ENCODE results near the gene SPTB. TPM values are rescaled to one million over a fixed set of nuclear protein-coding genes. Genes with fewer than 3 reads are reported as not detected.
A peak's percentile ranks its signal among the peaks of the same experiment; 100 is the strongest.

The SPTB gene
- total RNA-seq, 4 donors from 2014 or later = 123 to 554 (median 266) TPM

DNA sequence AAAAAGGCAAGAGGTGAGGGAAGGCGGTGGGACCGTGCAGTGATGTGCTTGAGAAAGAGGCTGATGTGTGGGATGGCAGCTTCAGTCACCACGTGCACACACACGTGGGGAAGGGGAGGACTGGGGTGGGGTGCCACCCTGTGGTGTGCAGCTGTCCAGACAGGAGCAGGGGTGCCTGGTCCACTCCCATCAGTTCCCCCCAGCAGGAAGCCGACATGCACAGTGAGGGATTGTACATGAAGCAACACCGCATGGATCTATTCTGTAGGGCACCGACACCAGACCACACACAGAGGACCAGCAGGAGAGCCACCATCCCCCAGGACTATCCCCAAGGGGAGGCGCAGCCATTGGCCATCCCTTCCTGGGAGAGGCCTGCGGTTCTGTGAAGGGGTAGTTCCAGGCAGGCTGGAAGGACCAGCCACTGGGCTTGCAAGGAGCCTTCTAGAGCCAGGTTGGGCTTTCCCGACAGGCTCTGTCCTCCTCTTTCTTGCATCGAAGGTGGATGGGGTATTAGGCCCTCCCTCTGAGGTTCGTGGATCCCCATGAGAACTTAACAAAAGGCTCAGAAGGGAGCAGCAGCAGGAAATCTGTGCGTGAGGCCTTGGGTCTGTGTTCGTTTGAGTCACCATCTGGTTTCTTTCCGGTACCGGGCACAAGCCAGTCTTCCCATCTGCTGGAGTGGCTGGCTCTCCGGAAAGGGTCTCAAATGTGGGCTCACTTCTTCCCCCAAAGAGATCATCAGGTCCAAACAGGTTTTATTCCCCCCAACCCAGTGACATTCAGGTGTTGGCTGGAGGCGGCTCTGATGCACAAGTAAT is 115.7 kb downstream of the SPTB start:
- DNase-seq (no peak), ATAC-seq (no peak)
- Histone ChIP-seq H3K27me3 (no peaks in the 10 kb centered on the region), H3K9me3 (no peaks in the 10 kb centered on the region), H3K4me1 (peaks cover 24 to 27% of the 10 kb centered on the region in 2 donors), H3K27ac (peak overlapping the region; percentile 39 to 74 (median 64)), H3K36me3 (peaks cover 0 to 29% of the 10 kb centered on the region in 2 donors), H3K4me3 (peak overlapping the region in 1 of 4 donors; percentile 20)
- in situ Hi-C loops (cut with MboI; ENCODE audit: low sequenced_read_pairs in 4 of 4) = loop anchor here in 3 of 4 donors (5.0 to 10.0 kb wide), 2 partner anchors 89 to 92 kb away; no protein-coding TSS in a partner anchor
- intact Hi-C loops (cut with DNase I; ENCODE audit: low total_unique reads) = loop anchor here (2.0 to 10.0 kb wide), 3 partner anchors 93 to 219 kb away; partner anchors contain the start of genes HSPA2 and PPP1R36
- TF ChIP-seq POLR2A (IDR thresholded peaks at IDR 0.05) = no peak
- no peak for TF ChIP-seq CTCF (IDR thresholded peaks at IDR 0.05 in 4 of 5, conservative IDR thresholded peaks at IDR 0.05 in 1 of 5)

DNA sequence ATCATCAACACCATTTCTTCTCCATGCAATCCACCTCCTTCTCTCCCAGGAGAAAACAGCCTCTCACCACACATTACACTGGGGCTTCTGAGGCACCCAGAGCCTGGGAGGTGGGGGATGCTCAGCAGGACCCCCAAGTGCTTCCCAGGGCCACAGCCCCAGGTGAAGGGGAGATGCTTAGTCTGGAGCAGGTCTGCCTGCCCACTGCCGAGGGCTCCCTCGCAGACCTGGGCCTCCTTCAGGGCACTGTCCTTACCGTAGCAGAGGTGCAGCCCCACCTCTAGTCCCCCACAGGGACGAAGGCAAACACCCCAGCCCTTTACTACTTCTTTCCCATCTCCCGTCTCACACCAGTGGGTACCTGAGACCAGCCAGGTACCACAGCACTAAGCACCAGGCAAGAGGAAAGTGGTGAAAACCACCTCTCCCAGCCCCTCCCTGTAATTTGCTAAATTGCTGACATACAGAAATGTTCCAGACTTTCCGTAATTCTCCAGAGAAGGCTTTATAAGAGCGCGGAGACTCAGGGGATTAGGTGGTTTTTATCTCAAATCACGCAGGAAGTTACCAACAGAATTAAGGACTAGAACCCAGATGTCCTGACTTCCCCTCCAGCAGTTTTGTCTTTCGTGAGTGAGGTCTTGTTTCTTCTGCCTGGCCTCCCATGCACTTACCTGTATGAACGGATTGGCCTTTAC is 116.5 kb downstream of the SPTB start:
- in situ Hi-C loops (cut with MboI; ENCODE audit: low sequenced_read_pairs in 4 of 4) (loop anchor here in 3 of 4 donors (5.0 to 10.0 kb wide), 2 partner anchors 88 to 91 kb away; no protein-coding TSS in a partner anchor), intact Hi-C loops (cut with DNase I; ENCODE audit: low total_unique reads) (loop anchor here (5.0 to 10.0 kb wide), 2 partner anchors 129 to 218 kb away; partner anchors contain the start of genes HSPA2 and PPP1R36)
- peak overlapping the region; percentile 59 to 78 (median 71) for H3K27ac ChIP-seq
- peaks cover 0 to 21% of the 10 kb centered on the region in 2 donors for H3K36me3 ChIP-seq
- no peaks in the 10 kb centered on the region for H3K9me3 ChIP-seq
- H3K4me1 ChIP-seq = peaks cover 29 to 32% of the 10 kb centered on the region in 2 donors
- no peaks in the 10 kb centered on the region for H3K27me3 ChIP-seq
- DNase-seq (no peak), ATAC-seq (no peak)
- no peak for TF ChIP-seq CTCF (IDR thresholded peaks at IDR 0.05 in 4 of 5, conservative IDR thresholded peaks at IDR 0.05 in 1 of 5)
- TF ChIP-seq POLR2A (IDR thresholded peaks at IDR 0.05) = no peak
- no peak overlapping the region for H3K4me3 ChIP-seq

- peak; percentile 44 to 61 for DNase-seq
- peaks cover 38 to 41% of the 10 kb centered on the region in 2 donors for H3K4me1 ChIP-seq
- peak; percentile 22 to 28 for ATAC-seq
- in situ Hi-C loops (cut with MboI; ENCODE audit: low sequenced_read_pairs in 4 of 4) = loop anchor here in 3 of 4 donors (5.0 to 10.0 kb wide), 2 partner anchors 88 to 90 kb away; no protein-coding TSS in a partner anchor
- H3K27ac ChIP-seq = peak overlapping the region; percentile 59 to 78 (median 71)
- no peak for TF ChIP-seq POLR2A (IDR thresholded peaks at IDR 0.05)
- no peak for TF ChIP-seq CTCF (IDR thresholded peaks at IDR 0.05 in 4 of 5, conservative IDR thresholded peaks at IDR 0.05 in 1 of 5)
- H3K4me3 ChIP-seq = no peak overlapping the region
- no peaks in the 10 kb centered on the region for H3K9me3 ChIP-seq
- H3K27me3 ChIP-seq = no peaks in the 10 kb centered on the region
- intact Hi-C loops (cut with DNase I; ENCODE audit: low total_unique reads) = loop anchor here (5.0 to 10.0 kb wide), 2 partner anchors 130 to 218 kb away; partner anchors contain the start of genes HSPA2 and PPP1R36
- peaks cover 0 to 16% of the 10 kb centered on the region in 2 donors for H3K36me3 ChIP-seq
These were observed 117.4 kb downstream of the SPTB start for GRCh38 chr14:64762044-64763034.
